HEK293 (cell line): Measurements from ENCODE around the gene PDZD2.
A peak's percentile ranks its signal among the peaks of the same experiment; 100 is the strongest.

Experiments used
- CTCF ChIA-PET: fragments of 350-600 bp; formaldehyde crosslinking; extraction: SDS; loops from one replicate; lab custom pipeline; 2021; ENCODE audit warnings: antibody characterized with exemption; lab: Yijun Ruan, JAX
- POLR2A ChIA-PET: fragments of 300-600 bp; formaldehyde crosslinking; extraction: SDS; loops from one replicate; lab custom pipeline; 2020; ENCODE audit warnings: antibody characterized with exemption, inconsistent platforms; lab: Yijun Ruan, JAX
- H3K27ac ChIP-seq: fragments of 200-500 bp; sonication (Bioruptor generic); 2 replicates; pipeline ENCODE4 v1.5.1; 2014; ENCODE audit warnings: low read depth, low read length, control low read depth, inconsistent platforms; ENCODE audit errors: extremely low read depth
- H3K36me3 ChIP-seq, 2 experiments: fragments of 200-500 bp in 1 of 2; sonication (Bioruptor generic) in 1 of 2; 1 replicate in 1 of 2; 2 replicates in 1 of 2; pipeline ENCODE4 v1.5.1; 2014 to 2017; ENCODE audit warnings: inconsistent platforms in 2 of 2, low read length in 2 of 2; ENCODE audit not compliant: control insufficient read depth in 2 of 2, insufficient read depth in 1 of 2
- H3K4me1 ChIP-seq: fragments of 200-500 bp; sonication (Bioruptor generic); 2 replicates; pipeline ENCODE4 v1.5.1; 2014; ENCODE audit warnings: mild to moderate bottlenecking, low read length, inconsistent platforms; ENCODE audit not compliant: control insufficient read depth, insufficient read depth
- H3K4me3 ChIP-seq: 2 replicates; pipeline ENCODE4 v1.5.1; 2011; ENCODE audit warnings: low read depth, mild to moderate bottlenecking, control low read depth, low read length, moderate library complexity
- H3K9me3 ChIP-seq: fragments of 200-500 bp; sonication (Bioruptor generic); 2 replicates; pipeline ENCODE4 v1.5.1; 2014; ENCODE audit warnings: low read depth, low read length, inconsistent platforms; ENCODE audit not compliant: control insufficient read depth, insufficient read depth
- HOXD13 ChIP-seq: sonication (generic); formaldehyde crosslinking; IDR thresholded peaks from 2 replicates; pipeline ENCODE4 v1.8.0; 2022; ENCODE audit warnings: missing genetic modification reagents, borderline replicate concordance
- MZF1 ChIP-seq: fragments of 450-650 bp; formaldehyde crosslinking; IDR thresholded peaks from 2 replicates; pipeline ENCODE4 v1.5.1; 2017; ENCODE audit warnings: missing biosample characterization, missing genetic modification characterization, borderline replicate concordance
- SCRT2 ChIP-seq: fragments of 450-650 bp; formaldehyde crosslinking; IDR thresholded peaks from 2 replicates; pipeline ENCODE4 v1.5.1; 2016; ENCODE audit warnings: missing biosample characterization, missing genetic modification characterization
- SP3 ChIP-seq: fragments of 450-650 bp; formaldehyde crosslinking; IDR thresholded peaks from 2 replicates; pipeline ENCODE4 v1.5.1; 2016; ENCODE audit warnings: missing biosample characterization, missing genetic modification characterization
- WT1 ChIP-seq: fragments of 450-650 bp; formaldehyde crosslinking; IDR thresholded peaks from 2 replicates; pipeline ENCODE4 v1.5.1; 2016; ENCODE audit warnings: missing biosample characterization, missing genetic modification characterization
- ZBTB21 ChIP-seq: fragments of 450-650 bp; formaldehyde crosslinking; IDR thresholded peaks from 2 replicates; pipeline ENCODE4 v1.5.1; 2017; ENCODE audit warnings: missing biosample characterization, missing genetic modification characterization
- ZBTB7A ChIP-seq: fragments of 450-650 bp; formaldehyde crosslinking; IDR thresholded peaks from 2 replicates; pipeline ENCODE4 v1.5.1; 2016; ENCODE audit warnings: low read depth, missing biosample characterization, missing genetic modification characterization
- ZEB2 ChIP-seq: fragments of 450-650 bp; formaldehyde crosslinking; IDR thresholded peaks from 2 replicates; pipeline ENCODE4 v1.5.1; 2016; ENCODE audit warnings: missing biosample characterization, missing genetic modification characterization
- ZFP3 ChIP-seq: fragments of 450-650 bp; formaldehyde crosslinking; IDR thresholded peaks from 2 replicates; pipeline ENCODE4 v1.5.1; 2016; ENCODE audit warnings: low read depth, missing biosample characterization, missing genetic modification characterization
- ZNF202 ChIP-seq: fragments of 450-650 bp; formaldehyde crosslinking; IDR thresholded peaks from 2 replicates; pipeline ENCODE4 v1.5.1; 2016; ENCODE audit warnings: missing biosample characterization, missing genetic modification characterization, borderline replicate concordance
- ZNF292 ChIP-seq: fragments of 450-650 bp; formaldehyde crosslinking; IDR thresholded peaks from 2 replicates; pipeline ENCODE4 v1.5.1; 2016; ENCODE audit warnings: low read depth, missing biosample characterization, missing genetic modification characterization, borderline replicate concordance
- ZNF335 ChIP-seq: fragments of 450-650 bp; formaldehyde crosslinking; conservative IDR thresholded peaks from 2 replicates; pipeline ENCODE4 v1.5.1; 2016; ENCODE audit warnings: missing biosample characterization, missing genetic modification characterization
- ZNF549 ChIP-seq: fragments of 450-650 bp; IDR thresholded peaks from 2 replicates; pipeline ENCODE4 v1.5.1; 2018; ENCODE audit warnings: missing biosample characterization, missing genetic modification characterization, mild to moderate bottlenecking, inconsistent platforms, moderate library complexity
- ZNF585B ChIP-seq: fragments of 450-650 bp; formaldehyde crosslinking; IDR thresholded peaks from 2 replicates; pipeline ENCODE4 v1.5.1; 2016; ENCODE audit warnings: missing biosample characterization, missing genetic modification characterization
- ZNF664 ChIP-seq: fragments of 450-650 bp; formaldehyde crosslinking; IDR thresholded peaks from 2 replicates; pipeline ENCODE4 v1.5.1; 2016; ENCODE audit warnings: missing biosample characterization, missing genetic modification characterization
- ZNF701 ChIP-seq: fragments of 450-650 bp; formaldehyde crosslinking; IDR thresholded peaks from 2 replicates; pipeline ENCODE4 v1.5.1; 2016; ENCODE audit warnings: missing biosample characterization, missing genetic modification characterization
- ZNF777 ChIP-seq: fragments of 450-650 bp; formaldehyde crosslinking; IDR thresholded peaks from 2 replicates; pipeline ENCODE4 v1.5.1; 2017; ENCODE audit warnings: missing biosample characterization, missing genetic modification characterization, borderline replicate concordance
- TF ChIP-seq, protein P1 (sequence below): fragments of 450-650 bp; formaldehyde crosslinking; optimal IDR thresholded peaks from 2 replicates; pipeline ENCODE3; 2016; ENCODE audit warnings: missing biosample characterization, mild to moderate bottlenecking, missing genetic modification characterization
- TF ChIP-seq, protein P2 (sequence below): fragments of 450-650 bp; formaldehyde crosslinking; IDR thresholded peaks from 2 replicates; pipeline ENCODE4 v1.5.1; 2017; ENCODE audit warnings: missing biosample characterization, missing genetic modification characterization
- TF ChIP-seq, protein P3 (sequence below): fragments of 450-650 bp; formaldehyde crosslinking; IDR thresholded peaks from 2 replicates; pipeline ENCODE4 v1.5.1; 2016; ENCODE audit warnings: missing biosample characterization, missing genetic modification characterization
- TF ChIP-seq, protein P4 (sequence below): fragments of 450-650 bp; formaldehyde crosslinking; IDR thresholded peaks from 2 replicates; pipeline ENCODE4 v1.5.1; 2016; ENCODE audit warnings: missing biosample characterization, missing genetic modification characterization

The PDZD2 gene

DNA sequence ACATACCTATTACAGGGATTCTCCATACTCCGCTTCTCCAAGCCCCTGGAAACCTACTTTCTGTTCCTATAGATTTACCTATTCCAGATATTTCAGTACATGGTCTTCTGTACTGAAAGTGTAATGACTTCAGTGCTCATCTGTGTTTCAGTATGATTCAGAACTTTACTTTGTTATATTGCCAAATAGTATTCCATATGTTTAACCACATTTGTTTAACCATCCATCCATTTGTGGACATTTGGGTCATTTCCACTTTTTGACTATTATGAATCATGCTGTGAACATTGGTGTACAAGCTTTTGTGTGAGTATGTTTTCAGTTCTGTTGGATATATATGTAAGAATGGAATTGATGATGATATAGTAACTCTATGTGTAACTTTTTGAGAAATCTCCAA lies 188.9 kb downstream of the PDZD2 start (continued):
- TF ChIP-seq HOXD13 (no peak), ZNF292 (no peak), ZNF585B (tag by site-specific recombination) (no peak)
- TF ChIP-seq, protein P1, sequence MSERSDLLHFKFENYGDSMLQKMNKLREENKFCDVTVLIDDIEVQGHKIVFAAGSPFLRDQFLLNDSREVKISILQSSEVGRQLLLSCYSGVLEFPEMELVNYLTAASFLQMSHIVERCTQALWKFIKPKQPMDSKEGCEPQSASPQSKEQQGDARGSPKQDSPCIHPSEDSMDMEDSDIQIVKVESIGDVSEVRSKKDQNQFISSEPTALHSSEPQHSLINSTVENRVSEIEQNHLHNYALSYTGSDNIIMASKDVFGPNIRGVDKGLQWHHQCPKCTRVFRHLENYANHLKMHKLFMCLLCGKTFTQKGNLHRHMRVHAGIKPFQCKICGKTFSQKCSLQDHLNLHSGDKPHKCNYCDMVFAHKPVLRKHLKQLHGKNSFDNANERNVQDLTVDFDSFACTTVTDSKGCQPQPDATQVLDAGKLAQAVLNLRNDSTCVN (tag by site-specific recombination): no peak
- TF ChIP-seq, protein P2, sequence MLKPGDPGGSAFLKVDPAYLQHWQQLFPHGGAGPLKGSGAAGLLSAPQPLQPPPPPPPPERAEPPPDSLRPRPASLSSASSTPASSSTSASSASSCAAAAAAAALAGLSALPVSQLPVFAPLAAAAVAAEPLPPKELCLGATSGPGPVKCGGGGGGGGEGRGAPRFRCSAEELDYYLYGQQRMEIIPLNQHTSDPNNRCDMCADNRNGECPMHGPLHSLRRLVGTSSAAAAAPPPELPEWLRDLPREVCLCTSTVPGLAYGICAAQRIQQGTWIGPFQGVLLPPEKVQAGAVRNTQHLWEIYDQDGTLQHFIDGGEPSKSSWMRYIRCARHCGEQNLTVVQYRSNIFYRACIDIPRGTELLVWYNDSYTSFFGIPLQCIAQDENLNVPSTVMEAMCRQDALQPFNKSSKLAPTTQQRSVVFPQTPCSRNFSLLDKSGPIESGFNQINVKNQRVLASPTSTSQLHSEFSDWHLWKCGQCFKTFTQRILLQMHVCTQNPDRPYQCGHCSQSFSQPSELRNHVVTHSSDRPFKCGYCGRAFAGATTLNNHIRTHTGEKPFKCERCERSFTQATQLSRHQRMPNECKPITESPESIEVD (tag by site-specific recombination): no peak

DNA sequence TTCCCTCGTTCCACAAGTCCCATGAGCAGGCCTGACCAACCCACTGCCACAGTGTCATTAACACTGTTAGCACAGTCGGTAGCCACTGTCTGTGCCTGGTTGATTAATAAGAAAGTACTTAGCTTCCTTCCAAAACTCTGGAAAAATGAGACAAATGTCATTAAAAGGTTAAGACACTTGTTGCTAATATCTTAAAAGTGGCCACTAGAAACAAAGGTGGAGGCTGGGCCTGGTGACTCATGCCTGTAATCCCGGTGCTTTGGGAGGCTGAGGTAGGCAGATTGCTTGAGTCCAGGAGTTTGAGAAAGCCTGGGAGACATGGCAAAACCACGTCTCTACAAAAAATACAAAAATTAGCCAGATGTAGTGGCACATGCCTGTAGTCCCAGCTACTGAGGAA lies 194.0 kb downstream of the PDZD2 start:
- H3K4me3 ChIP-seq: no peak overlapping the region

DNA sequence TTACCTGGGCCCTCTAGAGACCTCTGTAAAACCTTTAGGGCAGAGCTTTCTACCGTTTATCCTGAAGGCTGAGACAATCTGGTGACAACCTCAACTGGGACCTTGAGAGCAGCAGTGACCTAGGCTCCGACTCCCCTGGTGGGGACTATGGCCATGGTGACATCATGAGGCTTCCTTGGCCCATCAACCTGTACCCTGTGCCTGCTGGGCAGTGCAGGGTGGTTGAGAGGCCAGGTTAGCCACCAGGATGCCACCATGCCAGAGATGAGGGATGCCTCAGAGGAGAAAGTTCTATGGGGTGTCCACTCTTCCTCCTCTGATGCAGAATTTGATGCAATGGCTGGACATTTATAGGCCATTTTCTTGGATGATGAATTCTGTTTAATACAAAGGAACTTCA lies 194.8 kb downstream of the PDZD2 start:
- Histone ChIP-seq H3K27ac (no peak overlapping the region), H3K36me3 (no peaks in the 10 kb centered on the region), H3K4me1 (no peaks in the 10 kb centered on the region), H3K4me3 (no peak overlapping the region), H3K9me3 (no peaks in the 10 kb centered on the region)
- ChIA-PET POLR2A (no interaction called here), CTCF (interaction anchor here (2.8 to 7.5 kb wide), 2 partner anchors 9 to 243 kb away, joined by 17 to 38 read pairs; no protein-coding TSS in a partner anchor)
- TF ChIP-seq ZEB2 (tag by site-specific recombination) (no peak), MZF1 (tag by site-specific recombination) (no peak), ZBTB21 (tag by site-specific recombination) (no peak), WT1 (no peak), SP3 (tag by site-specific recombination) (no peak), ZFP3 (tag by site-specific recombination) (no peak), ZNF777 (tag by site-specific recombination) (no peak), ZBTB7A (tag by site-specific recombination) (no peak), ZNF701 (tag by site-specific recombination) (no peak), ZNF335 (tag by site-specific recombination) (no peak), ZNF202 (no peak), ZNF549 (tag by site-specific recombination) (no peak)
- TF ChIP-seq, protein P3, sequence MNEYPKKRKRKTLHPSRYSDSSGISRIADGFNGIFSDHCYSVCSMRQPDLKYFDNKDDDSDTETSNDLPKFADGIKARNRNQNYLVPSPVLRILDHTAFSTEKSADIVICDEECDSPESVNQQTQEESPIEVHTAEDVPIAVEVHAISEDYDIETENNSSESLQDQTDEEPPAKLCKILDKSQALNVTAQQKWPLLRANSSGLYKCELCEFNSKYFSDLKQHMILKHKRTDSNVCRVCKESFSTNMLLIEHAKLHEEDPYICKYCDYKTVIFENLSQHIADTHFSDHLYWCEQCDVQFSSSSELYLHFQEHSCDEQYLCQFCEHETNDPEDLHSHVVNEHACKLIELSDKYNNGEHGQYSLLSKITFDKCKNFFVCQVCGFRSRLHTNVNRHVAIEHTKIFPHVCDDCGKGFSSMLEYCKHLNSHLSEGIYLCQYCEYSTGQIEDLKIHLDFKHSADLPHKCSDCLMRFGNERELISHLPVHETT (tag by site-specific recombination): no peak
- TF ChIP-seq, protein P4, sequence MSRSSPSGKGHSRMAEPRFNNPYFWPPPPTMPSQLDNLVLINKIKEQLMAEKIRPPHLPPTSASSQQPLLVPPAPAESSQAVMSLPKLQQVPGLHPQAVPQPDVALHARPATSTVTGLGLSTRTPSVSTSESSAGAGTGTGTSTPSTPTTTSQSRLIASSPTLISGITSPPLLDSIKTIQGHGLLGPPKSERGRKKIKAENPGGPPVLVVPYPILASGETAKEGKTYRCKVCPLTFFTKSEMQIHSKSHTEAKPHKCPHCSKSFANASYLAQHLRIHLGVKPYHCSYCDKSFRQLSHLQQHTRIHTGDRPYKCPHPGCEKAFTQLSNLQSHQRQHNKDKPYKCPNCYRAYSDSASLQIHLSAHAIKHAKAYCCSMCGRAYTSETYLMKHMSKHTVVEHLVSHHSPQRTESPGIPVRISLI (tag by site-specific recombination): no peak

More for the DNA sequence above, 194.0 kb downstream of the PDZD2 start:
- H3K9me3 ChIP-seq: no peaks in the 10 kb centered on the region
- POLR2A ChIA-PET: no interaction called here
- TF ChIP-seq ZNF664 (tag by site-specific recombination): no peak
- peak; percentile 87 for TF ChIP-seq SCRT2
- H3K4me1 ChIP-seq: no peaks in the 10 kb centered on the region
- no peaks in the 10 kb centered on the region for H3K36me3 ChIP-seq
- no peak overlapping the region for H3K27ac ChIP-seq
- CTCF ChIA-PET: interaction anchor here (7.5 kb wide), 1 partner anchor 8 kb away, joined by 38 read pairs; no protein-coding TSS in a partner anchor
